Measurements from ENCODE around the gene SGSH. TPM values are rescaled to one million over a fixed set of nuclear protein-coding genes. Genes with fewer than 3 reads are reported as not detected.

SGSH gene
- total RNA-seq, 2 donors from 2014 or later = 34.8 to 39.0 TPM

DNA sequence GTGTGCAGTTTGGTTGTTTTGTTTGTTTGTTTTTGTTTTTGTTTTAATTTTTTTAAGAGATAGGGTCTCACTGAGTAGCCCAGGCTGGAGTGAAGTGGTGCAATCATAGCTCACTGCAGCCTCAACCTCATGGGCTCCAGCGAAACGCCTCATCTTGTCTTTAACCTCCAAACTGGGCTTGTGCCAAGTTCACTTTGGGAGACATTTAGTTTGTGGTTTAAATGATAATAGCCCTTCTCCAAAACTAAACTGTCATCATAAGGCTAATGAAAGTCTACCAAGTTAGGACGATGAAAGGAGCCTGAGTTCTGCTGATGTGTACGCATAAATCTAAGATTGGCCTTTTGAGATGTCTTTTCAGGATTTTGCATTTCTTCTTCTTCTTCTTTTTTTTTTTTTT, 56.8 kb downstream of the SGSH start:
- ATAC-seq (no peak), DNase-seq (ENCODE audit: low spot score in 2 of 2) (no peak)
- Mint-ChIP-seq H3K9me3 (no peaks in the 10 kb centered on the region), H3K27ac (no peak overlapping the region), H3K36me3 (no peaks in the 10 kb centered on the region)

DNA sequence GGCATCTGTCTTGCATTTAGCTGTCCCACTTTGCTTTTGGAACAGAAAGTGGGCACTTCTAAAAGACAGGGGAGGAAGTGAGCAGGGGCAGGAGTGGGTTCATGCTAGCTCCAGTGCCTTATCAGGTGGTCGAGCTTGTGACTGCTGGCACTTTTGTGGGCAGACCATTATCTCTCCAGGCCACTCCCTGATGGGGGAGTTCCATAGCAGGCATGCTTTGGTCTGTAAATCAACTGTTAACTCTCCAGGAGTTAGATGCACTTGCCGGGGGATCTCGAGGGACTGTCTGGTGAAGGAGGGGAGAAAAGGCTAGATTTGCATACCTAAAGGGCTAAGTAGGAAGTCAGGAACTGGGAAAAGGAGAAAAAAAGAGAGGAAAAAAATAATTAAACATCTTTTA, 59.6 kb downstream of the SGSH start:
- DNase-seq (ENCODE audit: low spot score in 2 of 2) = no peak
- Mint-ChIP-seq H3K36me3 (no peaks in the 10 kb centered on the region), H3K9me3 (no peaks in the 10 kb centered on the region), H3K27ac (no peak overlapping the region)
- ATAC-seq = no peak

Other genes starting within 250 kb of the SGSH start
- gene TBC1D16, start 184.5 kb downstream of the SGSH start, total RNA-seq = 10 to 100 TPM in 1 of 2 donors, 1 to 10 TPM in 1; 5.2 to 10.2 TPM
- gene CCDC40, start 183.7 kb downstream of the SGSH start, total RNA-seq = under 1 TPM; 0.45 to 0.50 TPM
- gene GAA, start 118.8 kb downstream of the SGSH start, total RNA-seq = 10 to 100 TPM; 34.2 to 36.3 TPM
- gene EIF4A3, start 73.2 kb downstream of the SGSH start, total RNA-seq = 100 to 1,000 TPM; 105 to 144 TPM
- under 1 TPM in 1 of 2 donors, not detected in 1; 0.19 TPM for gene CARD14, start 50.3 kb downstream of the SGSH start, total RNA-seq
- gene SLC26A11, start 94 bp upstream of the SGSH start, total RNA-seq = 10 to 100 TPM in 1 of 2 donors, 1 to 10 TPM in 1; 7.5 to 13.1 TPM
- gene RNF213, start 40.5 kb upstream of the SGSH start, total RNA-seq = 100 to 1,000 TPM; 415 to 602 TPM
- gene ENDOV, start 194.8 kb upstream of the SGSH start, total RNA-seq = 10 to 100 TPM in 1 of 2 donors, 1 to 10 TPM in 1; 8.8 to 13.0 TPM